ENCODE measurements around the gene COX7A1. TPM values are rescaled to one million over a fixed set of nuclear protein-coding genes. Genes with fewer than 3 reads are reported as not detected.

The COX7A1 gene
- total RNA-seq, 2 experiments from 2014 or later = not detected

- intact Hi-C loops (cut with micrococcal nuclease) = no loop called here
- no peak overlapping the region for H3K27ac Mint-ChIP-seq
- H3K36me3 Mint-ChIP-seq = no peaks in the 10 kb centered on the region
- no peaks in the 10 kb centered on the region for H3K9me3 Mint-ChIP-seq
- ChIA-PET CTCF (interaction anchor here (0.7 kb wide), 1 partner anchor 33 kb away, joined by 4 read pairs; no protein-coding TSS in a partner anchor), POLR2A (no interaction called here)
- H3K4me3 Mint-ChIP-seq = no peak overlapping the region
- peaks cover 2% of the 10 kb centered on the region for H3K4me1 Mint-ChIP-seq (ENCODE audit: low read depth)
- H3K27me3 Mint-ChIP-seq = no peaks in the 10 kb centered on the region
- DNase-seq = no peak
These were observed 8.8 kb upstream of the COX7A1 start for GRCh38 chr19:36160821-36161596.

DNA sequence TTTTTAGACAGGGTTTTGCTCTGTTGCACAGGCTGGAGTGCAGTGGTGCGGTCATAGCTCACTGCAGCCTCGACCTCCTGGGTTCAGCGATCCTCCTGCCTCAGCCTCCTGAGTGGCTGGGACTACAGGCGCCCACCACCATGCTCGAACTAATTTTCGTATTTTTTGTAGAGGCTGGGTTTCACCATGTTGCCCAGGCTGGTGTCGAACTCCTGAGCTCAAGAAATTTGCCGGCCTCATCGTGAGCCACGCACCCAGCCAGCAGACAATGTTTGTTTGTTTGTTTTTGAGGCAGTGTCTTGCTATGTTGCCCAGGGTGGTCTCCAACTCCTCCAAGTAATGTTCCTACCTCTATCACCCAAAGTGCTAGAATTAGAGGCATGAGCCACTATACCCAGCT lies 879 bp upstream of the COX7A1 start:
- no peaks in the 10 kb centered on the region for H3K9me3 Mint-ChIP-seq
- ChIA-PET CTCF (interaction anchor here (2.3 kb wide), 1 partner anchor 25 kb away, joined by 9 read pairs; no protein-coding TSS in a partner anchor), POLR2A (interaction anchor here (0.6 kb wide), 1 partner anchor 20 kb away, joined by 3 read pairs; no protein-coding TSS in a partner anchor)
- intact Hi-C loops (cut with micrococcal nuclease) = no loop called here
- H3K4me1 Mint-ChIP-seq (ENCODE audit: low read depth) = peaks cover 6% of the 10 kb centered on the region
- H3K4me3 Mint-ChIP-seq = no peak overlapping the region
- no peak for DNase-seq
- H3K27me3 Mint-ChIP-seq = no peaks in the 10 kb centered on the region
- H3K36me3 Mint-ChIP-seq = peaks cover 18% of the 10 kb centered on the region
- no peak overlapping the region for H3K27ac Mint-ChIP-seq

DNA sequence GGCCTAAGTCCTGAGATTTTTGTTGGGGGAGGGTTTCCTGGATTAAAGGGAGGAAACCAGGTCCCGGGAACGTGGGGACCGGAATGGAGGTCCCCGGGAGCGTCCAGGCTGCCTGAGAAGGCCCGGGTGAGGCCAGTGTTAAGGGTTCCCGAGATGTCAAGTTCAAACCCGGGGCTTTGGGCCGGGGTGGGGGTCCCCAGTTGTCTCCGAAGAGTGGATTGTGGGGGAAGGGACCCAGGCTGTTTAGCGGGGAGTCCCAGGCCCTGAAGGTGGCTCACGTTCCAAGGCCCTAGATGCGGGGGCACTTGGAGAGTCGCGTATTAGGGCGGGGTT lies 262 bp downstream of the COX7A1 start:
- Mint-ChIP-seq H3K9me3 (no peaks in the 10 kb centered on the region), H3K4me3 (no peak overlapping the region)

GRCh38 chr19:36151144-36152018 lies 866 bp downstream of the COX7A1 start:
- POLR2A ChIA-PET = no interaction called here
- Mint-ChIP-seq H3K36me3 (peaks cover 27% of the 10 kb centered on the region), H3K27ac (no peak overlapping the region), H3K9me3 (no peaks in the 10 kb centered on the region), H3K27me3 (no peaks in the 10 kb centered on the region), H3K4me1 (ENCODE audit: low read depth) (peaks cover 6% of the 10 kb centered on the region), H3K4me3 (no peak overlapping the region)
- intact Hi-C loops (cut with micrococcal nuclease) = no loop called here
- DNase-seq = no peak
- CTCF ChIA-PET = no interaction called here

More for the DNA sequence above, 262 bp downstream of the COX7A1 start:
- H3K27ac Mint-ChIP-seq = no peak overlapping the region
- intact Hi-C loops (cut with micrococcal nuclease) = no loop called here
- no peak for DNase-seq
- ChIA-PET POLR2A (no interaction called here), CTCF (no interaction called here)
- H3K4me1 Mint-ChIP-seq (ENCODE audit: low read depth) = peaks cover 6% of the 10 kb centered on the region
- no peaks in the 10 kb centered on the region for H3K27me3 Mint-ChIP-seq
- peaks cover 23% of the 10 kb centered on the region for H3K36me3 Mint-ChIP-seq

GRCh38 chr19:36150586-36150985 lies 1.7 kb downstream of the COX7A1 start:
- no peak for DNase-seq
- intact Hi-C loops (cut with micrococcal nuclease) = no loop called here
- no peaks in the 10 kb centered on the region for H3K9me3 Mint-ChIP-seq
- POLR2A ChIA-PET = no interaction called here
- peaks cover 35% of the 10 kb centered on the region for H3K36me3 Mint-ChIP-seq
- H3K4me1 Mint-ChIP-seq (ENCODE audit: low read depth) = no peaks in the 10 kb centered on the region
- H3K27ac Mint-ChIP-seq = no peak overlapping the region
- CTCF ChIA-PET = interaction anchor here (1.6 kb wide), 1 partner anchor 23 kb away, joined by 6 read pairs; no protein-coding TSS in a partner anchor
- no peaks in the 10 kb centered on the region for H3K27me3 Mint-ChIP-seq
- no peak overlapping the region for H3K4me3 Mint-ChIP-seq

- H3K9me3 Mint-ChIP-seq = no peaks in the 10 kb centered on the region
These were observed 2.4 kb downstream of the COX7A1 start for GRCh38 chr19:36149673-36150406.

DNA sequence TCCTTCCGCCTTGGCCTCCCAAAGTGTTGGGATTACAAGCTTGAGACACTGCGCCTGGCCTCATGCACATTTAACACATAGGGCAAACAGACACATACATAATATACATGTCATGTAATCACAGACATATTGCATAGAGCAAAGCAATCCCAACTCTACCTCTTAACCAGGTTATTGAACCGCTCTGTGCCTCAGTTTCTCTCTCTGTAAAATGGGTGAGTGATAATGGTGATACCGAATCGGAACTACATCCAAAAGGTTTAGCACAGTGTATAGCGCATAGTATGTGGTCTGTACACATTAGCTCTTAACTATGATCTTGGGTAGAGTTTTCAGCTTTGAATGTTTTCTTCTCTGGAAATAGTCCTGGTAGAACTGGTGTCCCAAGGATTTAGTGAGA lies 7.6 kb downstream of the COX7A1 start:
- Mint-ChIP-seq H3K27ac (no peak overlapping the region), H3K9me3 (no peaks in the 10 kb centered on the region), H3K4me1 (ENCODE audit: low read depth) (peaks cover 13% of the 10 kb centered on the region), H3K27me3 (no peaks in the 10 kb centered on the region), H3K36me3 (peaks cover 49% of the 10 kb centered on the region), H3K4me3 (no peak overlapping the region)
- no peak for DNase-seq
- ChIA-PET POLR2A (no interaction called here), CTCF (interaction anchor here (5.3 kb wide), 1 partner anchor 17 kb away, joined by 24 read pairs; no protein-coding TSS in a partner anchor)
- intact Hi-C loops (cut with micrococcal nuclease) = no loop called here

More at GRCh38 chr19:36149673-36150406, 2.4 kb downstream of the COX7A1 start:
- Mint-ChIP-seq H3K4me3 (no peak overlapping the region), H3K27me3 (no peaks in the 10 kb centered on the region), H3K4me1 (ENCODE audit: low read depth) (no peaks in the 10 kb centered on the region), H3K27ac (no peak overlapping the region), H3K36me3 (peaks cover 38% of the 10 kb centered on the region)
- ChIA-PET CTCF (interaction anchor here (1.6 kb wide), 1 partner anchor 22 kb away, joined by 6 read pairs; no protein-coding TSS in a partner anchor), POLR2A (no interaction called here)
- intact Hi-C loops (cut with micrococcal nuclease) = no loop called here
- no peak for DNase-seq

DNA sequence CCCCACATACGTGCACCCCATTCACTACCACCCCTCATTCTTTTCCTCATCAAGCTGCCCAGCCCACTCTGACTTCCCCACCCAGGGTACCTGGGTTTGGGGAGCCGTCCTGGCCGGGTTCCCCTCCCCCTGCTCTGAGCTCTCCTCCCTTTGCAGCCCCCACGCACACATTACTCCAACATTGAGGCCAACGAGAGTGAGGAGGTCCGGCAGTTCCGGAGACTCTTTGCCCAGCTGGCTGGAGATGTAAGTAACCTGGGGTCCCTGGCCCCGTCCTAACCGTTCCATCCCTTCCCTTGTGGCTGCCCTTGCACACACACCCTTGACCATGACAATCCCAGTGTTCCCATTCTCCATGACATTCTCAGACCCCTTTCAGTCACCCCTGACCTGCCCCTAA lies 9.8 kb downstream of the COX7A1 start:
- H3K4me3 Mint-ChIP-seq = peak overlapping the region; percentile 4
- intact Hi-C loops (cut with micrococcal nuclease) = no loop called here

GRCh38 chr19:36142046-36142445 lies 10.2 kb downstream of the COX7A1 start:
- no peak for DNase-seq
- Mint-ChIP-seq H3K4me1 (ENCODE audit: low read depth) (peaks cover 17% of the 10 kb centered on the region), H3K9me3 (no peaks in the 10 kb centered on the region), H3K36me3 (peaks cover 40% of the 10 kb centered on the region), H3K27ac (no peak overlapping the region), H3K4me3 (no peak overlapping the region), H3K27me3 (no peaks in the 10 kb centered on the region)
- ChIA-PET CTCF (no interaction called here), POLR2A (interaction anchor here (1.2 kb wide), 1 partner anchor 14 kb away, joined by 4 read pairs; no protein-coding TSS in a partner anchor)
- intact Hi-C loops (cut with micrococcal nuclease) = no loop called here

More for the DNA sequence above, 9.8 kb downstream of the COX7A1 start:
- Mint-ChIP-seq H3K4me1 (ENCODE audit: low read depth) (peaks cover 16% of the 10 kb centered on the region), H3K36me3 (peaks cover 42% of the 10 kb centered on the region), H3K9me3 (no peaks in the 10 kb centered on the region), H3K27me3 (no peaks in the 10 kb centered on the region), H3K27ac (no peak overlapping the region)
- ChIA-PET POLR2A (interaction anchor here (1.2 kb wide), 1 partner anchor 15 kb away, joined by 4 read pairs; no protein-coding TSS in a partner anchor), CTCF (interaction anchor here (5.3 kb wide), 1 partner anchor 15 kb away, joined by 24 read pairs; no protein-coding TSS in a partner anchor)
- no peak for DNase-seq

DNA sequence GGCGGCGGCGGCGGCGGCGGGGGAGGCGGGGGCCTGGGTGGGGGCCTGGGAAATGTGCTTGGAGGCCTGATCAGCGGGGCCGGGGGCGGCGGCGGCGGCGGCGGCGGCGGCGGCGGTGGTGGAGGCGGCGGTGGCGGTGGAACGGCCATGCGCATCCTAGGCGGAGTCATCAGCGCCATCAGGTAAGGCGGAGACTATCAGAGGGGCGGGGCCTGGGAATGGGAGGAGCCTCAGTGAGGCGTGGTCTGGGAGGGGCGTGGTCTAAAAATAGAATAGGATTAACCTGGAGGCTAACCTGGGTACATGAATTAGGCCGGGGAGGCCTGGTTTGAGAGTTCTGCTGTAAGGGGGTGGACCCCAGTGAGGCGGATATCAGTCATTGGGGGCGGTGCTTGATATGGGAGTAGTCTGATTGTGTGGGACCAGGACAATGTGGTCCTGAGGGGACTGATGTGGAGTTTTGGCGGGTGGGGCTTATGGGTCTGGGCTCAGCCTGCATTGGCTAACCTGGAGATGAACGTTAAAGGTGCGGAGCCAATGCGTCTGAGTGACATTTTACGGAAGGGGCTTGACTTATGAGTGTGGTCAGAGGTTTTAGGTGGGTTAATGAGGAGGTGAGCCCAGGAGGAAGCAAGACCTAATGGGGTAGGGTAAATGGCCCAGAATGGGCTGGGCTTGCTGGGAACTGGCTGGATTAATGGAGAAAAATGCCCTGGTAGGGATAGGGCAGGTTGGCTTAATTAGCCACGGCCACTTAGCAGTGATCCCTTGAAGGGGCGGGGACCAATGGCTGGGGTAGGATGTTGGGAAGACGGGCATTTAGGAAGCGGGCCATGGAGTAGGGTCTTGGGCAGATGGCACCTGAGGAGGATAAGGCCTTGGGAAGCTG lies 11.0 kb downstream of the COX7A1 start:
- Mint-ChIP-seq H3K4me3 (peak overlapping the region; percentile 92), H3K27me3 (no peaks in the 10 kb centered on the region), H3K27ac (peak overlapping the region; percentile 97), H3K9me3 (no peaks in the 10 kb centered on the region), H3K36me3 (peaks cover 35% of the 10 kb centered on the region), H3K4me1 (ENCODE audit: low read depth) (peaks cover 24% of the 10 kb centered on the region)
- POLR2A ChIA-PET = interaction anchor here (0.5 to 3.2 kb wide), 2 partner anchors 12 to 79 kb away, joined by 4 to 26 read pairs; no protein-coding TSS in a partner anchor
- CTCF ChIA-PET = interaction anchor here (5.6 kb wide), 1 partner anchor 14 kb away, joined by 37 read pairs; no protein-coding TSS in a partner anchor
- intact Hi-C loops (cut with micrococcal nuclease) = loop anchor here (1.0 kb wide), 1 partner anchor 26 kb away; the partner anchor contains the start of gene TBCB
- peak; percentile 95 for DNase-seq

All from activated CD4-positive, alpha-beta memory T cell treated with anti-CD3 and anti-CD28 coated beads for 36 hours (primary cell).